Epidermal melanocyte (primary cell): Measurements from ENCODE around the gene DCUN1D4.
A peak's percentile ranks its signal among the peaks of the same experiment; 100 is the strongest.

Experiments
- DNase-seq: peaks from one replicate; pipeline ENCODE4 v3.0.0; 2011; ENCODE audit warnings: low spot score; ENCODE audit not compliant: insufficient read length

DCUN1D4 gene

DNA sequence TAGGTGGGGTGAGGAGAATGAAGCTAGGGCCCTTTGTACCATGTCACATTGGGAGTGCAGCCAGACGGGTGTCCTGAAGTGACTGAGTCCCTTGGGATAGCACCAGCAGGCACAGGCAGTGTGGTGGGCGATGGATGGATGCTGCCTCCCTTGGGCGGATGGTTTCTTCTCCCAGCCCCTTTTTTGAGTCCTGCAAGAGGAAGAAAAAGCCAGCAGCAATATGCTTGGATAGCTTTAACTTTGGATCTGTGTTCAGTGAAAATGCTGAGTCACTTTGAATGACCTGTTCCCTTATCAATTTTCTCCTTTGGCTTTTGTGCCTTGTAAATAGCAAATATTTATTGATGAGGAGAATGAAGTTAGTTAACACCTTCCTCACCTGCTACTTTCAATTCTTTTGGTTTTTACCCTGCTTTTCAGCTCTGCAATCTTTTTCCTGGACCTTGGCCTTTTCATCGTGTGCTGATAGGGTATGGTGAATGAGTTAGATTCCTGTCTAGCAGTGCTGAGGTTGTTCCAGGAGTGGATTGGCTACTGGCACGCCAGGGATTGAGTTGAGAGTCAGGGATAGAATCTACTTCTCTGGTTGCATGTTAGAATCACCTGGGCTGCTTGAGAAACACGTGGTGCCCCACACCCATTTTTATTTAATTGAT lies 10.2 kb downstream of the DCUN1D4 start:
- DNase-seq, result no peak

- no peak for DNase-seq
Measured at GRCh38 chr4:51855270-51855669, 12.3 kb downstream of the DCUN1D4 start.

- DNase-seq, result peak; percentile 67
Measured at GRCh38 chr4:51855751-51856150, 12.8 kb downstream of the DCUN1D4 start.

DNA sequence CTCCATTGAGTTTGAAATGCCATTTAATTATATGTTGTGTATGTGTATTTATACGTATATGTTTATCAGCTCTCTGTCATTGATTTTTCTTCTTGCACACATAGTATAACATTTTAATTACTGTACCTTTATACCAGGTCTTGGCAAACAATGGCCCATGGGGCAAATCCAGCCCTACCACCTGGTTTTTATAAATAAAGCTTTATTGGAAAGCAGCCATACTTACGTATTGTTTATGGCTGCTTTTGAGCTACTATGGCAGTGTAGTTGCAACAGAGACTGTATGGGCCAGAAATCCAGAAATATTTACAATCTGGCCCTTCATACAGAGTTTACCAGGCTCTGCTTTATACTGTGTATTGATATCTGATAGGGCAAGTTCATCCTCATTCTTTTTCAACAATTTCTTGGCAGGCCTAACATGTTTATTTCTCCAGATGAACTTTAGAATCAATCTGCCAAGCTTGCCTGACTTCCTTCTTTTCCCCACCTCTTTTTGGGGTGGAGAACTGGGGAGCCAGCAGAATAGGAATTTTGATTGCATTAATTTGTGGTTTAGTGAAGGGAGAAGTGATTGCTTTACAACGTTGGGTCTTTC lies 15.8 kb downstream of the DCUN1D4 start:
- DNase-seq, result no peak

GRCh38 chr4:51859476-51860031 lies 16.6 kb downstream of the DCUN1D4 start:
- no peak for DNase-seq

DNA sequence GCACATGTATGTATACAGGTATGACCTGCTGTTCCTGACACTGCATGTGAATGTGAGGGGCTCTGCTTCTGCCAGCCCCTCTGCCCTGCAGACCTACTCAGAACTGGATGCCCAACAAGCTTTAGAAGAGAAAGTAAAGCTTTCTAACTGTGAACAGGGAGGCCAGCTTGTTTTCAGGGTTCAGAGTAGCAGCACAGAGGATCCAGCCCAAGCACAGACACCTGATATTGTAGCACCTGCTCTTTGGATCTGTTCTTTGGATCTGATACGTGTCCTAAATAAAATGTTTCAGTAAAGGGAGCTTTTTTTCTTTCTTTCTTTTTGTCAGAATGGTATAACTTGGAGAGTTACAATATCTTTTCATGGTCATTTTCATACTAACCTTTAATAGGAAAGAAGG lies 19.2 kb downstream of the DCUN1D4 start:
- DNase-seq, result no peak

GRCh38 chr4:51862781-51863180 lies 19.8 kb downstream of the DCUN1D4 start:
- no peak for DNase-seq

DNA sequence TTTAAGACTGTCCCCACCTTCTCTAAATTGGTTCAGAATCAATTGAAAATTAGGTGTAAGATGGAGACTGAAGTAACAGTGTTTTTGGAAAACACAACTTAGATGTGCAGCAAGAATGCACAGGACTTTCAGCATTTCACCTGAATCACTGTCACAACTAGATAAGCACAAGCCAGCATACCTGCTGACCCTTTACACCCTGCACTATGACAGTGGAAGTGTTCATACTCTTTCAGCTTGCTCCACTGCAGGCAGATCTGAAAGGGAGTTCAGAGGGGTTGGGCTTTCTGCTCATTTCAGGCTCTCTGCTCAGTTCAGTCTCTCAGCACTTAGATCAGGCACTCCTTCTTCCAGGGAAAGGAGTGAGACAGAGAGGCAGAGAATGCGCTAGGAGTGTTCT lies 22.8 kb downstream of the DCUN1D4 start:
- no peak for DNase-seq

DNA sequence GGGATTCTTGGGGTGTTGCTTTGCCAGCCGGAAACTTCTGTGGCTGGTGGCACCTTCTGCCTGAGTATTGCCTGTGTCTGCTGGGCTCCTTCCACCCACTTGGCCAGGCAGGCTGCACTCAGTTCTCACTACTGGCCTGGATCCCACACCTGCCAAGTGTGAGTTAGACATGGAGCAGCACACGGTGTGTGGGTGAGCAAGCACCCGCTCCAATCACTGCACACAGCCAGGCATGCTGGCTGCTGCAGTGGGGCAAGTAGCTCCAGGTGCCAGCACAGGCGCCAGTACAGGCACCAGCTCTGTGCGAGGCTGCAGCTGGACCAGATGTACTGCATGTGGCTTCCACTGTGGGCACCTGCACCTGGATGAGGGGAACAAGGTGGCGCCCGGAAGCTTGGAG lies 23.9 kb downstream of the DCUN1D4 start:
- no peak for DNase-seq

- no peak for DNase-seq
Measured at GRCh38 chr4:51867689-51868448, 24.9 kb downstream of the DCUN1D4 start.

DNA sequence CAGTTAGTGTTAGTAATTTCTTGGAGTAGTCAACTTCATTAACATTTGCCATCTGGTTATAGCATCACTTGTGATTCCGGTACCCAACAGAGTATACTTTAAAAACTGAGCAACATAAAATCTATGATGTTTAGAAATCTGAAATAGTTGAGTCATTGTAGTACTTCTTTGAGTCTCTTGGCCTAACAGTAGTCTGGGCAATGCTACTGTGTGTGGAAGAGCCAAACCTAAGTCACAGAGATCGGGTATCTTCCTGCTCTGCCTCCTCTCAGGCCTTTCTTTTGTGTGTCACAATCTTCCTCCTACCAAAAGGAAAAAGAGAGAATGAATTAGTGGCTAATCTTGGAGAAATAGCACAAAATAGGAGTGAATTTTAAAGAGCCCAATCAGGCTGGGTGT lies 25.5 kb downstream of the DCUN1D4 start:
- DNase-seq, result no peak

- no peak for DNase-seq
Measured at GRCh38 chr4:51870441-51871188, 27.7 kb downstream of the DCUN1D4 start.

GRCh38 chr4:51872283-51872997 lies 29.5 kb downstream of the DCUN1D4 start:
- DNase-seq, result no peak

- DNase-seq, result no peak
Measured at GRCh38 chr4:51874551-51874950, 31.6 kb downstream of the DCUN1D4 start.

DNA sequence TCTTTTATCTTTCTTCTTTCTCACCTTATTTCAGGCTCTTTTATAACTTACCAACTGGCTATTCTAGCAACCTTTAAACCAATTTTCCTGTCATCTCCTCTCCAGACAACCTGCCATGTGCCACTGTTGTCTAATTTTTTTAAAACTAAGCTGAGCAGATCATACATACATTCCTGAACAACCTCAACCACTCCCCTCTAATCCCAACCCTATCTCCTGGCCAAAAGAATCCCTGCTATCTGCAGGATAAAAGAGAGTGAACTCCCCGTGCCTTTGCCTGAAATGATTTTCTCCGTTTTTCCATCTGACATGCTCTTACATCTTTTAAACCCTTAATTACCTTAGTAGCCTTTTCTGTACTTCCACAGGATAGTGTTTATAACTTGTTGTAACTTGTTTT lies 35.5 kb downstream of the DCUN1D4 start:
- DNase-seq, result no peak

DNA sequence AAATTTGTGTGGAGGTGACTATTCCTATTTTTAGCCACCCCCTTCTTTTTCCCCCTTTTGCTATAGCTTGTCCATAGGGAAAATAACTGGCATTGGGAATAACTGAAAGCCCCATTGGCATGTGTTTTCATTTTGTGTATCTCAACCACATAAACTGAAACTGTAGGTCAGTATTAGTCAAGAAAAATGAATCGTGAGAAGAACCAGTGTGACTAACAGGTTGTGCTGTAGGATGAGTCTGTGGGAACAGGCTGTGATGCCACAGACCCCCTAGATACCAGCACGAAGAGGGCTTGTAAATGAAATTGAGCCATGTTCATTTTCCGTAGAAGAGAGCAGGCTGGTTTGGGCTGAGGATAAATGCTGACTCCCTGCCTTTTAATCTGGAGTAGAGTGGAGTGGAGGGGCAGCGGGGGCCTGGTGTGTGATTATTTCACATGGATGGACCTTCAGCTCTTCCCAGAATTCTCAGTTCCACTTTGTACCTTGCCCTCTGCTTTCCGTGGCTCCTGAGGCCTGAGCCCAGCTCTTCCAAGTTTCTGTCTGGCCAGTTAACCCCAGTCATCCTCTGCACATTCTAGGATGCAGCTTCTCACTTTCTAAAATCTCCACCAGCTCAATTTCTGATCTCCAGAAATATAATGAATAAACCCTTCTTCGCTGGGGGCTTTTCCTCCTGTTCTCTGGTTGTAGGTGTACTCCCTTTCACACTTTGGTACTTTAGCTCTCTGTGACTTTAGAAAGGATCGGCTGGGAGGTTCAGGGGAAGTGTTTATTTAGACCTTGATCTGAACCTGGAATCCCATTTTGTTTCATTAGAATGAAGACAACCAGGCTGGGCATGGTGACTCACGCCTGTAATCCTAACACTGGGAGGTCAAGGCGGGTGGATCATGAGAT lies 37.3 kb downstream of the DCUN1D4 start:
- DNase-seq, result no peak

GRCh38 chr4:51884055-51884454 lies 41.1 kb downstream of the DCUN1D4 start:
- DNase-seq, result no peak

- no peak for DNase-seq
Measured at GRCh38 chr4:51884606-51885005, 41.7 kb downstream of the DCUN1D4 start.

DNA sequence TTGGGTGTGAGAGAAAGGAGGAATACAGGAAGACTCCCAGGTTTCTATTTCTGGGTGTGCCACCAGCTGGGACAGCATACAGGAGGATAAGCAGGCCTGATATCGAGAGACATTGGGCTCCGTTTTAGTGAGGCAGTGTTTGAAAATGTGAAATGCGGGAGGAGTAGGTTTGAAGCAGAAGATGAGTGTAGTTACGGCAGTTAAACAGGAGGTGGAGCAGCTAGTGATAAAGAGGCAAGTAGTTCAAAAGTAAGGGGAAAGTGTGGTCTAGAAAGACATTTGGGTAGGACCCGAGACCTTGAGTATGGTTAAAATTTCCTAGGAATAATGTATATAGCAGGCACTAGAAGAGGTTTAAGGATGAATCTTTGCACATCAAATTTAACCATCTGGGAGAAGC lies 42.4 kb downstream of the DCUN1D4 start:
- DNase-seq, result no peak

GRCh38 chr4:51890760-51891159 lies 47.8 kb downstream of the DCUN1D4 start:
- DNase-seq, result no peak
